OCI-LY3 (cell line): ENCODE measurements around the gene CHST8.
"Not testable (repeated sequence)": the region's sequence is repeated elsewhere in the genome, so short reads cannot be mapped to it uniquely, and the experiment has no call there.

Experiments
- H2AFZ ChIP-seq: fragments of 200-600, 300-600 bp; shearing (Covaris generic); 2 replicates; pipeline ENCODE4 v1.6.0; 2014; ENCODE audit warnings: antibody characterized with exemption, low read depth, low read length
- H3K27ac ChIP-seq: fragments of 200-600, 300-600 bp; sonication (generic); 2 replicates; pipeline ENCODE4 v1.5.1; 2014; ENCODE audit warnings: mild to moderate bottlenecking, low read length, moderate library complexity, mixed read lengths
- H3K27me3 ChIP-seq: fragments of 200-600, 300-600 bp; sonication (generic); 2 replicates; pipeline ENCODE4 v1.6.1; 2014; ENCODE audit warnings: low read depth, low read length, mixed read lengths
- H3K36me3 ChIP-seq: fragments of 200-600, 300-600 bp; sonication (generic); replicated peaks from 2 replicates; pipeline ENCODE3; 2014; ENCODE audit warnings: low read depth, low read length, mixed read lengths
- H3K4me1 ChIP-seq: fragments of 300-600, 200-600 bp; sonication (generic); 2 replicates; pipeline ENCODE4 v1.6.1; 2014; ENCODE audit warnings: low read length, mixed read lengths
- H3K4me2 ChIP-seq: fragments of 200-600, 300-600 bp; sonication (generic); 2 replicates; pipeline ENCODE4 v1.6.1; 2014; ENCODE audit warnings: low read length, mixed read lengths
- H3K4me3 ChIP-seq: fragments of 300-600, 200-600 bp; sonication (generic); 2 replicates; pipeline ENCODE4 v1.5.1; 2014; ENCODE audit warnings: antibody characterized with exemption, mild to moderate bottlenecking, low read length, moderate library complexity
- H3K79me2 ChIP-seq: fragments of 300-600, 200-600 bp; shearing (Covaris generic); 2 replicates; pipeline ENCODE4 v1.6.1; 2014; ENCODE audit warnings: mild to moderate bottlenecking, low read length, mixed read lengths
- H3K9ac ChIP-seq: fragments of 300-600, 200-600 bp; shearing (Covaris generic); 2 replicates; pipeline ENCODE4 v1.6.0; 2014; ENCODE audit warnings: mild to moderate bottlenecking, low read length, moderate library complexity
- H3K9me3 ChIP-seq: fragments of 200-600, 300-600 bp; shearing (Covaris generic); 2 replicates; pipeline ENCODE4 v1.6.1; 2014; ENCODE audit warnings: low read length, mixed read lengths; ENCODE audit not compliant: insufficient read depth
- H4K20me1 ChIP-seq: fragments of 200-600, 300-600 bp; sonication (generic); 2 replicates; pipeline ENCODE4 v1.6.1; 2016; ENCODE audit warnings: low read length, mixed read lengths; ENCODE audit not compliant: insufficient read depth
- EZH2phosphoT487 ChIP-seq: fragments of 200-600 bp; shearing (Covaris generic); IDR thresholded peaks from 2 replicates; pipeline ENCODE4 v1.6.1; 2018; ENCODE audit warnings: antibody characterized with exemption, mixed run types, low read depth
- TF ChIP-seq, protein P1 (sequence below): fragments of 200-600, 300-600 bp; sonication (generic); IDR thresholded peaks from 2 replicates; pipeline ENCODE4 v1.5.1; 2014; ENCODE audit warnings: antibody characterized with exemption, low read length, low read depth

The CHST8 gene

DNA sequence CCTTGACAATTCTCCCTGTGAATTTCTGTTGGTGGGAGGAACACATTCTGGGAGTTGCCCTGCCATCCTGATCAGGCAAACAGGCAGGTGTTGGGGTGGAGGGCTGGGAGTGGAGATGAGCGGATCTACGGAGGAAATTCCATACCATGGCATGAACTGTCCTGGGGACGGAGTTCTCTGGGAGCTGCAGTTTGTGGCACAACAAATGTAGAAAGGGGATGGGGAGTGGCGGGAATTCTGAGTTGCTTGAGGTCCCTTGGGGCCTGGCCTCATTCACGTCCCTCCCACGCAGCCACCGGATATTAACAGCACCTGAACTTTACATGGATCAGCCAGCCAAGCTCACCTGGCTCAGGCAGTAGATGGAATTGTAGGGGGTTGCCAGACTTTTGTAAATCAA lies 70.0 kb downstream of the CHST8 start:
- H3K9ac ChIP-seq: no peak overlapping the region
- H3K4me3 ChIP-seq: no peak overlapping the region
- H2AFZ ChIP-seq: no peak overlapping the region
- H3K27me3 ChIP-seq: 0 out of 2 replicates have a peak, but pooled peaks cover 5% of the 10 kb centered on the region
- H3K36me3 ChIP-seq: no peaks in the 10 kb centered on the region
- no peak for TF ChIP-seq EZH2phosphoT487
- TF ChIP-seq, protein P1, sequence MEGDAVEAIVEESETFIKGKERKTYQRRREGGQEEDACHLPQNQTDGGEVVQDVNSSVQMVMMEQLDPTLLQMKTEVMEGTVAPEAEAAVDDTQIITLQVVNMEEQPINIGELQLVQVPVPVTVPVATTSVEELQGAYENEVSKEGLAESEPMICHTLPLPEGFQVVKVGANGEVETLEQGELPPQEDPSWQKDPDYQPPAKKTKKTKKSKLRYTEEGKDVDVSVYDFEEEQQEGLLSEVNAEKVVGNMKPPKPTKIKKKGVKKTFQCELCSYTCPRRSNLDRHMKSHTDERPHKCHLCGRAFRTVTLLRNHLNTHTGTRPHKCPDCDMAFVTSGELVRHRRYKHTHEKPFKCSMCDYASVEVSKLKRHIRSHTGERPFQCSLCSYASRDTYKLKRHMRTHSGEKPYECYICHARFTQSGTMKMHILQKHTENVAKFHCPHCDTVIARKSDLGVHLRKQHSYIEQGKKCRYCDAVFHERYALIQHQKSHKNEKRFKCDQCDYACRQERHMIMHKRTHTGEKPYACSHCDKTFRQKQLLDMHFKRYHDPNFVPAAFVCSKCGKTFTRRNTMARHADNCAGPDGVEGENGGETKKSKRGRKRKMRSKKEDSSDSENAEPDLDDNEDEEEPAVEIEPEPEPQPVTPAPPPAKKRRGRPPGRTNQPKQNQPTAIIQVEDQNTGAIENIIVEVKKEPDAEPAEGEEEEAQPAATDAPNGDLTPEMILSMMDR: no peak
- no peaks in the 10 kb centered on the region for H3K4me1 ChIP-seq
- H4K20me1 ChIP-seq: no peaks in the 10 kb centered on the region
- no peaks in the 10 kb centered on the region for H3K79me2 ChIP-seq
- H3K9me3 ChIP-seq: no peaks in the 10 kb centered on the region
- H3K4me2 ChIP-seq: no peak overlapping the region
- no peak overlapping the region for H3K27ac ChIP-seq

DNA sequence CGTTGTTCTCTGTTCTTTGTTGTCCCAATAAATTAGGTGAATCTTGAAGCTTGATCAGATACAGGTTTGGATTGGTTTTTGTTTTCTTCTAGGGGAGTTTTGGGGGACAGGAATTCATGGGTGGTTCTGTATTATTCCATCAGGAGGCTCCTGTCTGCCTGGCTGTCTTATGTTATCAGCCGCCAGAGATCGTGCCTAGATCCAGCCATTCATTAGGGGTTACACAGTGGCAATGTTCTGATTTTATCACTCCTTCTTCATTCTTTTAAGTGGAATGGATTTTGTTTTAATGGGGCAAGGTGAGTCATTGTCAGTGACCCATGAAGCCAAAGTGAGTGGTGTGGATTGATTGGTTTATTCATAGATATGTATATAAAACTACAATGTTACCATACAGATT lies 71.9 kb downstream of the CHST8 start:
- no peaks in the 10 kb centered on the region for H3K79me2 ChIP-seq

DNA sequence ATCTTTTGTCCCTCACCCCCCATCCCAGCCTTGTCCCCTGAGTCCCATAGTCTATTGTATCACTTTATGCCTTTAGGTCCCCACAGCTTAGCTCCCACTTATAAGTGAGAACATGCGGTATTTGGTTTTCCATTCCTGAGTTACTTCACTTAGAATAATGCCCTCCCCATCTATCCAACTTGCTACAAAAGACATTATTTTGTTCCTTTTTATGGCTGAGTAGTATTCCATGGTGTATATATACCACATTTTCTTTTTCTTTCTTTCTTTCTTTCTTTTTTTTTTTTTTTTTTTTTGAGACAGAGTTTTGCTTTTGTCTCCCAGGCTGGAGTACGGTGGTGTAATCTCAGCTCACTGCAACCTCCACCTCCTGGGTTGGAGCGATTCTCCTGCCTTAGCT lies 73.8 kb downstream of the CHST8 start:
- not testable (repeated sequence) for H3K9ac ChIP-seq, H2AFZ ChIP-seq, H3K9me3 ChIP-seq, H3K4me1 ChIP-seq, H3K79me2 ChIP-seq, H3K27me3 ChIP-seq, H4K20me1 ChIP-seq, H3K4me3 ChIP-seq, H3K27ac ChIP-seq, H3K4me2 ChIP-seq, H3K36me3 ChIP-seq

More for the DNA sequence above, 71.9 kb downstream of the CHST8 start:
- no peak for TF ChIP-seq EZH2phosphoT487
- TF ChIP-seq, protein P1: no peak
- no peaks in the 10 kb centered on the region for H3K4me1 ChIP-seq
- no peaks in the 10 kb centered on the region for H3K9me3 ChIP-seq
- no peak overlapping the region for H3K9ac ChIP-seq
- H3K4me2 ChIP-seq: no peak overlapping the region
- no peaks in the 10 kb centered on the region for H3K36me3 ChIP-seq
- no peak overlapping the region for H3K4me3 ChIP-seq
- H2AFZ ChIP-seq: no peak overlapping the region
- H3K27me3 ChIP-seq: 0 out of 2 replicates have a peak, but pooled peaks cover 5% of the 10 kb centered on the region
- no peaks in the 10 kb centered on the region for H4K20me1 ChIP-seq
- no peak overlapping the region for H3K27ac ChIP-seq

DNA sequence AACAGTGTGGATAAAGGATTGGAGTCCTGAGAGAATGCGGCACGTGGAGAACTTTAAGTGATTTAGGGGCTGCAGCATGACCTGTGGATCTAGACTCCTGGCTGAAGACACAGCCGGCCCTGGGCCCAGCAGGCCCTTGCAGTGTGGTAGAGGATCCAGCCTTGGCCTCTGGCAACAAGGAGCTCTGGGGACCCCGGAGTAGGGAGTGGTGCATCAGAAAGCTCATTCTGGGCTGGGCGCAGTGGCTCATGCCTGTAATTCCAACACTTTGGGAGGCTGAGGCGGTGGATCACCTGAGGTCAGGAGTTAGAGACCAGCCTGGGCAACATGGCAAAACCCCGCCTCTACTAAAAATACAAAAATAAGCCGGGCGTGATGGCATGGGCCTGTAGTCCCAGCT lies 76.0 kb downstream of the CHST8 start:
- H3K4me3 ChIP-seq: no peak overlapping the region
- no peak overlapping the region for H3K9ac ChIP-seq
- H3K4me2 ChIP-seq: no peak overlapping the region
- H3K79me2 ChIP-seq: no peaks in the 10 kb centered on the region
- H4K20me1 ChIP-seq: no peaks in the 10 kb centered on the region
- no peak overlapping the region for H2AFZ ChIP-seq
- H3K27me3 ChIP-seq: 0 out of 2 replicates have a peak, but pooled peaks cover 5% of the 10 kb centered on the region
- no peak overlapping the region for H3K27ac ChIP-seq
- H3K36me3 ChIP-seq: no peaks in the 10 kb centered on the region
- TF ChIP-seq, protein P1: no peak
- no peak for TF ChIP-seq EZH2phosphoT487
- no peaks in the 10 kb centered on the region for H3K4me1 ChIP-seq
- H3K9me3 ChIP-seq: no peaks in the 10 kb centered on the region
